H9 (cell line): ENCODE data around the gene RPL34. TPM values are rescaled to one million over a fixed set of nuclear protein-coding genes. Genes with fewer than 3 reads are reported as not detected.

Experiments
- DNase-seq: peaks from one replicate; pipeline ENCODE4 v3.0.0-alpha.2; 2017
- H2AFZ ChIP-seq: one replicate; pipeline ENCODE4 v1.6.1; 2013; ENCODE audit warnings: mild to moderate bottlenecking, low read length, control low read depth, moderate library complexity
- H2AK5ac ChIP-seq: 2 replicates; pipeline ENCODE4 v1.6.1; 2013; ENCODE audit warnings: low read length, control low read depth, mixed read lengths; ENCODE audit not compliant: insufficient read length
- H2BK120ac ChIP-seq: one replicate; pipeline ENCODE4 v1.6.1; 2013; ENCODE audit warnings: low read depth, mild to moderate bottlenecking, low read length, control low read depth, inconsistent platforms; ENCODE audit not compliant: poor library complexity, severe bottlenecking
- H2BK12ac ChIP-seq: 2 replicates; pipeline ENCODE4 v1.6.1; 2013; ENCODE audit warnings: low read length, control low read depth, mixed read lengths, low read depth; ENCODE audit not compliant: insufficient read length
- H2BK15ac ChIP-seq: 2 replicates; pipeline ENCODE4 v1.6.1; 2013; ENCODE audit warnings: low read depth, low read length, control low read depth
- H2BK20ac ChIP-seq: one replicate; pipeline ENCODE4 v1.6.1; 2013; ENCODE audit warnings: low read depth, mild to moderate bottlenecking, low read length, control low read depth, inconsistent platforms; ENCODE audit not compliant: poor library complexity, severe bottlenecking
- H2BK5ac ChIP-seq: 2 replicates; pipeline ENCODE4 v1.6.1; 2013; ENCODE audit warnings: low read length, control low read depth, mixed read lengths; ENCODE audit not compliant: insufficient read length
- H3K14ac ChIP-seq: 2 replicates; pipeline ENCODE4 v1.6.1; 2013; ENCODE audit warnings: low read length, control low read depth; ENCODE audit not compliant: insufficient read depth
- H3K18ac ChIP-seq: 2 replicates; pipeline ENCODE4 v1.6.1; 2013; ENCODE audit warnings: low read depth, mild to moderate bottlenecking, mixed read lengths, low read length, control low read depth; ENCODE audit not compliant: insufficient read length
- H3K23ac ChIP-seq: 2 replicates; pipeline ENCODE4 v1.6.1; 2013; ENCODE audit warnings: low read length, control low read depth, mixed read lengths, low read depth; ENCODE audit not compliant: insufficient read length
- H3K23me2 ChIP-seq: 2 replicates; pipeline ENCODE4 v1.6.1; 2013; ENCODE audit warnings: low read depth, mild to moderate bottlenecking, mixed read lengths, low read length, control low read depth; ENCODE audit not compliant: insufficient read length, poor library complexity, severe bottlenecking
- H3K27ac ChIP-seq: 2 replicates; pipeline ENCODE4 v1.5.1; 2013; ENCODE audit warnings: low read length, control low read depth, mixed read lengths, low read depth; ENCODE audit not compliant: insufficient read length
- H3K27me3 ChIP-seq: 2 replicates; pipeline ENCODE4 v1.6.1; 2013; ENCODE audit warnings: low read length, control low read depth, inconsistent platforms; ENCODE audit not compliant: insufficient read depth
- H3K4ac ChIP-seq: 2 replicates; pipeline ENCODE4 v1.6.1; 2013; ENCODE audit warnings: low read depth, mild to moderate bottlenecking, control low read depth, inconsistent platforms, low read length, moderate library complexity
- H3K4me1 ChIP-seq: 2 replicates; pipeline ENCODE4 v1.6.1; 2013; ENCODE audit warnings: low read length, control low read depth, inconsistent platforms; ENCODE audit not compliant: insufficient read depth
- H3K4me2 ChIP-seq: 2 replicates; pipeline ENCODE4 v1.6.1; 2013; ENCODE audit warnings: low read length, control low read depth, mixed read lengths; ENCODE audit not compliant: insufficient read length, insufficient read depth
- H3K56ac ChIP-seq: 2 replicates; pipeline ENCODE4 v1.6.1; 2013; ENCODE audit warnings: low read depth, mild to moderate bottlenecking, mixed read lengths, low read length, control low read depth; ENCODE audit not compliant: insufficient read length
- H3K79me1 ChIP-seq: 2 replicates; pipeline ENCODE4 v1.6.1; 2013; ENCODE audit warnings: low read depth, mild to moderate bottlenecking, moderate library complexity, low read length, control low read depth, inconsistent platforms; ENCODE audit not compliant: insufficient read depth, poor library complexity, severe bottlenecking
- H3K79me2 ChIP-seq: 2 replicates; pipeline ENCODE4 v1.6.1; 2013; ENCODE audit warnings: low read length, control low read depth, inconsistent platforms; ENCODE audit not compliant: insufficient read depth
- H3K9ac ChIP-seq: 2 replicates; pipeline ENCODE4 v1.6.1; 2013; ENCODE audit warnings: low read length, control low read depth, mixed read lengths; ENCODE audit not compliant: insufficient read length; ENCODE audit errors: extremely low read depth
- H3K9me3 ChIP-seq: one replicate; pipeline ENCODE4 v1.6.1; 2013; ENCODE audit warnings: low read depth, low read length, inconsistent platforms; ENCODE audit not compliant: control insufficient read depth
- H3T11ph ChIP-seq: one replicate; pipeline ENCODE4 v1.6.1; 2013; ENCODE audit warnings: mild to moderate bottlenecking, low read length, control low read depth, inconsistent platforms
- H4K20me1 ChIP-seq: one replicate; pipeline ENCODE4 v1.6.1; 2013; ENCODE audit not compliant: control insufficient read depth, insufficient read length, insufficient read depth
- H4K5ac ChIP-seq: 2 replicates; pipeline ENCODE4 v1.6.1; 2013; ENCODE audit warnings: low read depth, mild to moderate bottlenecking, mixed read lengths, low read length, control low read depth; ENCODE audit not compliant: insufficient read length
- H4K8ac ChIP-seq: replicated peaks from 2 replicates; pipeline ENCODE4 v1.6.1; 2013; ENCODE audit warnings: low read length, control low read depth, mixed read lengths, low read depth; ENCODE audit not compliant: insufficient read length
- H4K91ac ChIP-seq: 2 replicates; pipeline ENCODE4 v1.6.1; 2013; ENCODE audit warnings: low read depth, mild to moderate bottlenecking, moderate library complexity, mixed read lengths, low read length, control low read depth; ENCODE audit not compliant: insufficient read length
- H3K27ac Mint-ChIP-seq, 3 experiments: 2 replicates in 2 of 3; 3 replicates in 1 of 3; pipeline ENCODE4 v1.8.0; 2020 to 2021; ENCODE audit warnings: mixed read lengths in 3 of 3, mild to moderate bottlenecking in 1 of 3, moderate library complexity in 1 of 3
- H3K27me3 Mint-ChIP-seq: 2 replicates; pipeline ENCODE4 v1.8.0; 2021; ENCODE audit warnings: low read depth, mild to moderate bottlenecking, moderate library complexity, mixed read lengths
- H3K36me3 Mint-ChIP-seq, 3 experiments: 2 replicates in 2 of 3; 3 replicates in 1 of 3; pipeline ENCODE4 v1.8.0; 2020 to 2021; ENCODE audit warnings: low read depth in 3 of 3, mixed read lengths in 3 of 3; ENCODE audit not compliant: insufficient read depth in 1 of 3
- H3K4me1 Mint-ChIP-seq, 2 experiments: 2 replicates each; pipeline ENCODE4 v1.8.0; 2020; ENCODE audit warnings: mixed read lengths in 2 of 2
- H3K4me3 Mint-ChIP-seq, 2 experiments: 2 replicates in 1 of 2; 3 replicates in 1 of 2; pipeline ENCODE4 v1.8.0; 2020 to 2021; ENCODE audit warnings: mild to moderate bottlenecking in 2 of 2, mixed read lengths in 2 of 2, moderate library complexity in 1 of 2
- H3K9me3 Mint-ChIP-seq, 2 experiments: 2 replicates in 1 of 2; 3 replicates in 1 of 2; pipeline ENCODE4 v1.8.0; 2020; ENCODE audit warnings: mild to moderate bottlenecking in 2 of 2, mixed read lengths in 2 of 2, moderate library complexity in 1 of 2
- CTCF ChIP-seq: fragments of 200-600 bp; sonication (generic); conservative IDR thresholded peaks from 3 replicates; pipeline ENCODE4 v1.8.0; 2021; ENCODE audit warnings: antibody characterized with exemption, mild to moderate bottlenecking
- WGBS: extraction: QIAGEN DNeasy Blood & Tissue Kit; methylation state at CpG from one replicate; pipeline ENCODE4 v1.1.7; 2013; ENCODE audit warnings: missing lambda C conversion rate, low lambda C conversion rate, mixed read lengths; ENCODE audit not compliant: insufficient read length; ENCODE audit errors: extremely low coverage; 5-methylcytosine and 5-hydroxymethylcytosine counted together
- total RNA-seq: library from RNA; stranded (reverse); gene quantifications from 2 replicates; pipeline ENCODE4 v1.2.1, GENCODE V29; 2021

Gene RPL34
- total RNA-seq, 1 experiment from 2014 or later, result 1,375 TPM

GRCh38 chr4:108622828-108623227, 2.5 kb downstream of the RPL34 start:
- Histone ChIP-seq H4K8ac (no peak overlapping the region), H3K4ac (no peak overlapping the region), H2AK5ac (no peak overlapping the region), H2BK5ac (no peak overlapping the region), H3K27me3 (no peaks in the 10 kb centered on the region), H3K23ac (no peak overlapping the region), H3K79me1 (peaks cover 3% of the 10 kb centered on the region), H3K9ac (peak overlapping the region; percentile 46), H3K4me1 (peaks cover 2% of the 10 kb centered on the region; the same call in 1 of the 2 replicates), H4K91ac (no peak overlapping the region), H2BK15ac (no peak overlapping the region), H3K4me2 (peak overlapping the region; percentile 23), H2BK20ac (no peak overlapping the region), H3K56ac (no peak overlapping the region), H2BK12ac (no peak overlapping the region), H3K79me2 (peaks cover 15% of the 10 kb centered on the region; the same call in 1 of the 2 replicates), H3T11ph (no peak overlapping the region), H4K20me1 (no peaks in the 10 kb centered on the region), H2AFZ (no peak overlapping the region), H3K9me3 (no peaks in the 10 kb centered on the region), H3K23me2 (peaks cover 8% of the 10 kb centered on the region), H4K5ac (no peak overlapping the region), H3K18ac (no peak overlapping the region), H2BK120ac (no peak overlapping the region), H3K27ac (no peak overlapping the region), H3K14ac (no peak overlapping the region)
- Mint-ChIP-seq H3K4me3 (peak overlapping the region; percentile 94 to 100), H3K27me3 (no peaks in the 10 kb centered on the region), H3K27ac (peak overlapping the region in 2 of 3 experiments; percentile 28 to 86; a peak in 5 of 7 replicates), H3K4me1 (peaks cover 25 to 28% of the 10 kb centered on the region in 2 experiments), H3K36me3 (peaks cover 51 to 71% (median 62%) of the 10 kb centered on the region in 3 experiments), H3K9me3 (0 out of 5 replicates have a peak, but pooled peaks cover 0 to 3% of the 10 kb centered on the region in 2 experiments)
- whole genome bisulfite sequencing, result 100% methylated on average over 1 of the region's 5 CpGs
- no peak for TF ChIP-seq CTCF
- no peak for DNase-seq
